Osteoblast (primary cell): ENCODE measurements around the gene MINDY3. TPM values are rescaled to one million over a fixed set of nuclear protein-coding genes. Genes with fewer than 3 reads are reported as not detected.

Source experiments
- DNase-seq: peaks from one replicate; pipeline ENCODE4 v3.0.0; 2011; ENCODE audit warnings: low spot score, mixed read lengths; ENCODE audit not compliant: insufficient read length; ENCODE audit errors: missing footprints
- H2AFZ ChIP-seq: 2 replicates; pipeline ENCODE4 v1.6.0; 2011; ENCODE audit warnings: mild to moderate bottlenecking, low read length
- H3K27ac ChIP-seq: 2 replicates; pipeline ENCODE4 v1.5.1; 2011; ENCODE audit warnings: mild to moderate bottlenecking, low read depth, low read length, moderate library complexity
- H3K27me3 ChIP-seq: 2 replicates; pipeline ENCODE4 v1.6.0; 2012; ENCODE audit warnings: mild to moderate bottlenecking, control low read depth, inconsistent platforms, low read length, moderate library complexity; ENCODE audit not compliant: insufficient read depth
- H3K36me3 ChIP-seq: 2 replicates; pipeline ENCODE4 v1.5.1; 2011; ENCODE audit warnings: mild to moderate bottlenecking, low read length, control low read depth, moderate library complexity; ENCODE audit not compliant: insufficient read depth
- H3K4me1 ChIP-seq: 2 replicates; pipeline ENCODE4 v1.5.1; 2011; ENCODE audit warnings: mild to moderate bottlenecking, low read length, control low read depth, moderate library complexity; ENCODE audit not compliant: insufficient read depth
- H3K4me2 ChIP-seq: 2 replicates; pipeline ENCODE4 v1.6.0; 2011; ENCODE audit warnings: mild to moderate bottlenecking, low read length; ENCODE audit not compliant: insufficient read depth
- H3K4me3 ChIP-seq: fragments of 200-600 bp; sonication (generic); 3 replicates; pipeline ENCODE4 v1.5.1; 2012; ENCODE audit warnings: mild to moderate bottlenecking, low read length, inconsistent platforms; ENCODE audit not compliant: insufficient read depth
- H3K79me2 ChIP-seq: 2 replicates; pipeline ENCODE4 v1.6.0; 2012; ENCODE audit warnings: mild to moderate bottlenecking, low read length, control low read depth, inconsistent platforms; ENCODE audit not compliant: insufficient read depth
- H3K9me3 ChIP-seq: 2 replicates; pipeline ENCODE4 v1.5.1; 2011; ENCODE audit warnings: low read depth, low read length, control low read depth
- H4K20me1 ChIP-seq: 2 replicates; pipeline ENCODE4 v1.6.0; 2012; ENCODE audit warnings: mild to moderate bottlenecking, low read length, control low read depth; ENCODE audit not compliant: insufficient read depth
- total RNA-seq: library from RNA; depleted of rRNA; stranded (reverse); fragments of >200 nt; gene quantifications from 2 replicates; pipeline ENCODE4 v1.2.3, GENCODE V29; 2012
- TF ChIP-seq, protein P1 (sequence below): IDR thresholded peaks from 2 replicates; pipeline ENCODE4 v1.5.1; 2011; ENCODE audit warnings: mild to moderate bottlenecking, low read depth, low read length, moderate library complexity; ENCODE audit errors: extremely low read depth

The MINDY3 gene
- total RNA-seq, 1 donor: 36.6 TPM

DNA sequence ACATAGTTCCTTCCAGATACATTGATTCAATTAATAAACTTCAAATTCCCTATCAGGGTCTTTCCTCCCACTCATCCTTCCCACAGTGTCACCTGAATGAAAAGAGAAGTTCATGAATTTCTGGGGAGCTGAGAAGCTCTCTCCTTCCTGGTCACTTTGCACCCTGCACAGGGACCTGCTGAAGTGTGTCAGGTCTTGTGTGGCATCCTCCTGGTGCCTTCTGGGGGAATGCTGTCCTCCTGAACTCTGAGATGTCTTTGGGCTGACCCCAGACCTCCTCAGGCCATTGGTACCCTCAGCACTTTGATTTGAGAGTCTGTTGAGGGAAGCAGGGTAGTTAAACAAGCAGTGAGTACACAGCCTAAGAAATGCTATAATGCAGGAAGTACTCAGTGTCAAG lies 101.0 kb downstream of the MINDY3 start:
- DNase-seq: no peak
- no peaks in the 10 kb centered on the region for H3K79me2 ChIP-seq
- no peak overlapping the region for H3K4me2 ChIP-seq
- H3K9me3 ChIP-seq: no peaks in the 10 kb centered on the region
- no peak overlapping the region for H3K27ac ChIP-seq
- no peak overlapping the region for H3K4me3 ChIP-seq
- H2AFZ ChIP-seq: no peak overlapping the region
- no peaks in the 10 kb centered on the region for H3K4me1 ChIP-seq
- H4K20me1 ChIP-seq: no peaks in the 10 kb centered on the region
- no peaks in the 10 kb centered on the region for H3K36me3 ChIP-seq
- TF ChIP-seq, protein P1, sequence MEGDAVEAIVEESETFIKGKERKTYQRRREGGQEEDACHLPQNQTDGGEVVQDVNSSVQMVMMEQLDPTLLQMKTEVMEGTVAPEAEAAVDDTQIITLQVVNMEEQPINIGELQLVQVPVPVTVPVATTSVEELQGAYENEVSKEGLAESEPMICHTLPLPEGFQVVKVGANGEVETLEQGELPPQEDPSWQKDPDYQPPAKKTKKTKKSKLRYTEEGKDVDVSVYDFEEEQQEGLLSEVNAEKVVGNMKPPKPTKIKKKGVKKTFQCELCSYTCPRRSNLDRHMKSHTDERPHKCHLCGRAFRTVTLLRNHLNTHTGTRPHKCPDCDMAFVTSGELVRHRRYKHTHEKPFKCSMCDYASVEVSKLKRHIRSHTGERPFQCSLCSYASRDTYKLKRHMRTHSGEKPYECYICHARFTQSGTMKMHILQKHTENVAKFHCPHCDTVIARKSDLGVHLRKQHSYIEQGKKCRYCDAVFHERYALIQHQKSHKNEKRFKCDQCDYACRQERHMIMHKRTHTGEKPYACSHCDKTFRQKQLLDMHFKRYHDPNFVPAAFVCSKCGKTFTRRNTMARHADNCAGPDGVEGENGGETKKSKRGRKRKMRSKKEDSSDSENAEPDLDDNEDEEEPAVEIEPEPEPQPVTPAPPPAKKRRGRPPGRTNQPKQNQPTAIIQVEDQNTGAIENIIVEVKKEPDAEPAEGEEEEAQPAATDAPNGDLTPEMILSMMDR: no peak
- H3K27me3 ChIP-seq: peaks cover 9% of the 10 kb centered on the region

DNA sequence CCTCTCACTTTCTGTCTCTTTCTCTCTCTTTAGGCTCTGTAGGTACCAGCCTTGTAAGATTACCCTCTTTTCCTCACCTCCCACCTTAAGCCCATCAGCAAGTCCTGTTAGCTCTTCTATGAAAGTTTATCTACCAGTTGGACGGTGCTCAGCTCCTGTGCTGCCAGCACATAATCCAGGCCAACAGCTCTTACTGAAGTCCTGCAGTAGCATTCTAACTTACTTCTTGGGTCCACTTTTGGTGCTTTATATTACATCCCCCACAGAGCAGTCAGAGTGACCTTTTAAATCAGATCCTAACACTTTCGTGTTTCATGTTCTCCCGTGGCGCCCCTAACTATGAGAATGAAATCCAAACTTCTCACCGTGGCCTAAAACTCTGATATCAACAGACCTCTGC lies 101.7 kb downstream of the MINDY3 start:
- Histone ChIP-seq H3K4me2 (no peak overlapping the region), H3K4me1 (no peaks in the 10 kb centered on the region), H3K9me3 (no peaks in the 10 kb centered on the region), H2AFZ (no peak overlapping the region), H3K36me3 (no peaks in the 10 kb centered on the region), H3K27me3 (peaks cover 9% of the 10 kb centered on the region), H4K20me1 (no peaks in the 10 kb centered on the region), H3K27ac (no peak overlapping the region), H3K79me2 (no peaks in the 10 kb centered on the region), H3K4me3 (no peak overlapping the region)
- no peak for DNase-seq
- TF ChIP-seq, protein P1: no peak

DNA sequence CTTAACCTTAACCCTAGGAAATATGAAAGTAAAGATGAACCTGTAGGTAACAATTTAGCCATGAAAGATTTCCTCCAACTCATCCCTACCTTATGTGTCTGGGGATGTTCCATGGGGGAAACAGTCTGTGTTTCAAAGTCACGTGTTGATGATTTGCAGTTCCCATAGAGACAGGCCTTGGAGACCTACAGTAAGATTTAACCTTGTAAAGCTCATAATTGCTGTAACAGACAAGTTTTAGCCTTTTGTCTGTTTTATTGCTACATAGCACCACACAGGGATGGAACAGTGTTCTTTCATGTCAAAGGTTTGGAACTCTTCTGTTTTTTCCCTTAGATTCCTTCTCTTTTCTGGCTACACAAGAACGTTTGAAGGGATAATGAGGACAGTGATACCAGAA lies 105.4 kb downstream of the MINDY3 start:
- Histone ChIP-seq H4K20me1 (no peaks in the 10 kb centered on the region), H3K36me3 (no peaks in the 10 kb centered on the region), H3K27me3 (peaks cover 13% of the 10 kb centered on the region), H3K4me3 (no peak overlapping the region), H3K9me3 (no peaks in the 10 kb centered on the region), H3K79me2 (no peaks in the 10 kb centered on the region), H3K27ac (no peak overlapping the region), H2AFZ (no peak overlapping the region), H3K4me2 (no peak overlapping the region), H3K4me1 (no peaks in the 10 kb centered on the region)
- TF ChIP-seq, protein P1: no peak
- DNase-seq: no peak

DNA sequence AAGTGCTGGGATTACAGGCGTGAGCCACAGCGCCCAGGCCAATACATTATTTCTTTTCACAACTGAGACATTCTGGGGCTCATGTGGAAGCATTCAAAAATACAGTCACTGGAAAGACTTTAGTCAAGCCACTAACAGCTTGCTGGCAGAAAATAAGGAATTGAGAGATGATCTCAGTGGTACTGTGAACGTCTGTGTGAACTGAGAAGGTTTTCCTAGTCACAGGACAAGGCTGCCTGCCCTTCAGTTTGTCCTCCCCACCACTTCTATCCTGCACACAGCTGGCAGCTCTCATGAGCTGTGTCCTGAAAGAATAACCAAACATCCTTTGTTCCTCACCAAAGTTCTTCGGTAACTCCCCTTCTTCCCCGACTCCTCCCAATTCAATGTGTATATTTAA lies 109.3 kb downstream of the MINDY3 start:
- H2AFZ ChIP-seq: no peak overlapping the region
- TF ChIP-seq, protein P1: no peak
- peaks cover 22% of the 10 kb centered on the region for H3K27me3 ChIP-seq
- no peak overlapping the region for H3K4me2 ChIP-seq
- no peak for DNase-seq
- H3K36me3 ChIP-seq: no peaks in the 10 kb centered on the region
- H3K79me2 ChIP-seq: no peaks in the 10 kb centered on the region
- H3K9me3 ChIP-seq: no peaks in the 10 kb centered on the region
- H4K20me1 ChIP-seq: no peaks in the 10 kb centered on the region
- H3K4me3 ChIP-seq: no peak overlapping the region
- no peaks in the 10 kb centered on the region for H3K4me1 ChIP-seq
- no peak overlapping the region for H3K27ac ChIP-seq
